ENCODE results near the gene RGS3.

DNA sequence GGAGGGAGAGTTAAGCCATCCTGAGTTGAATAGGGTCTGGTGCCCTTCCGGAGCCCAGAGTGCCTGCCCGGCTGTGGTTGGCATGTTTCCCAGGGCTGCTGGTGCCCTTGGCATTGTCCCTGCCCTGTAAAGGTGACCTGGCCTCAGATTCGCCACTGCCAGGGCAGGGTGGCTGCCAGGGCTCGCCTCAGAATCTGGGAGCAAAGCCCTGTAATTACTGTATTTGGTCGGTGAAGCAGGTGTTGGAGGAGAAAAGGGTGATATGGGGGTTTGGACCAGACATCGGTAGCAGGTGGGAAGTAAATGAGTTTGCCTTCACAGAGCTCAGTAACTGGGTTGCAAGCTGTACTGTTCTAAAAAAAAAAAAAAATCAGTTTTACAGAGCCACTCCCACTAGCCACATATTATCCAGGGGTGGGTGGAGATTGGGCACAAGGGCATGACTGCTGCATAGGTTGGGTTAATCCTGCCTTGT is 47.6 kb downstream of the RGS3 start:
- TF ChIP-seq, protein P1, sequence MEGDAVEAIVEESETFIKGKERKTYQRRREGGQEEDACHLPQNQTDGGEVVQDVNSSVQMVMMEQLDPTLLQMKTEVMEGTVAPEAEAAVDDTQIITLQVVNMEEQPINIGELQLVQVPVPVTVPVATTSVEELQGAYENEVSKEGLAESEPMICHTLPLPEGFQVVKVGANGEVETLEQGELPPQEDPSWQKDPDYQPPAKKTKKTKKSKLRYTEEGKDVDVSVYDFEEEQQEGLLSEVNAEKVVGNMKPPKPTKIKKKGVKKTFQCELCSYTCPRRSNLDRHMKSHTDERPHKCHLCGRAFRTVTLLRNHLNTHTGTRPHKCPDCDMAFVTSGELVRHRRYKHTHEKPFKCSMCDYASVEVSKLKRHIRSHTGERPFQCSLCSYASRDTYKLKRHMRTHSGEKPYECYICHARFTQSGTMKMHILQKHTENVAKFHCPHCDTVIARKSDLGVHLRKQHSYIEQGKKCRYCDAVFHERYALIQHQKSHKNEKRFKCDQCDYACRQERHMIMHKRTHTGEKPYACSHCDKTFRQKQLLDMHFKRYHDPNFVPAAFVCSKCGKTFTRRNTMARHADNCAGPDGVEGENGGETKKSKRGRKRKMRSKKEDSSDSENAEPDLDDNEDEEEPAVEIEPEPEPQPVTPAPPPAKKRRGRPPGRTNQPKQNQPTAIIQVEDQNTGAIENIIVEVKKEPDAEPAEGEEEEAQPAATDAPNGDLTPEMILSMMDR (IDR thresholded peaks at IDR 0.05; ENCODE audit: low read depth, low read length): no peak
- TF ChIP-seq EZH2phosphoT487 (IDR thresholded peaks at IDR 0.05; ENCODE audit: low read depth): no peak

Measured in OCI-LY3 (cell line).